GM12873 (cell line): ENCODE measurements around the gene SULT2B1.

Source experiments
- TF ChIP-seq, protein P1 (sequence below): IDR thresholded peaks from 2 replicates; pipeline ENCODE4 v1.5.1; 2012; ENCODE audit warnings: low read depth, mild to moderate bottlenecking, moderate library complexity, low read length, control low read depth; ENCODE audit not compliant: insufficient read depth; ENCODE audit errors: missing control alignments

The SULT2B1 gene

DNA sequence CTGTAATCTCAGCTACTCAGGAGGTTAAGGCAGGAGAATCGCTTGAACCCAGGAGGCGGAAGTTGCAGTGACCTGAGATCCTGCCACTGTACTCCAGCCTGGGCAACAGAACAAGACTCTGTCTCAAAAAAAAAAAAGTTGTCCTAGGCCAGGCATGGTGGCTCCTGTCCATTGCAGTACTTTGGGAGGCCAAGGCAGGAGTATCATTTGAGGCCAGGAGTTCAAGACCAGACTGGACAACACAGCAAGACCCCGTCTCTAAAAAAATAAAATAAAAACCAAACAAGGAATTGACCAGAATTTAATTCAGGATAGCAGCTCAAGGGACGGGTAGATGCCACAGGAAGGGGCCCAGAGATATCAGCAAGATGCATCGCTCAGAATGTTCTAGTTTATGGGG, 4.9 kb downstream of the SULT2B1 start:
- TF ChIP-seq, protein P1, sequence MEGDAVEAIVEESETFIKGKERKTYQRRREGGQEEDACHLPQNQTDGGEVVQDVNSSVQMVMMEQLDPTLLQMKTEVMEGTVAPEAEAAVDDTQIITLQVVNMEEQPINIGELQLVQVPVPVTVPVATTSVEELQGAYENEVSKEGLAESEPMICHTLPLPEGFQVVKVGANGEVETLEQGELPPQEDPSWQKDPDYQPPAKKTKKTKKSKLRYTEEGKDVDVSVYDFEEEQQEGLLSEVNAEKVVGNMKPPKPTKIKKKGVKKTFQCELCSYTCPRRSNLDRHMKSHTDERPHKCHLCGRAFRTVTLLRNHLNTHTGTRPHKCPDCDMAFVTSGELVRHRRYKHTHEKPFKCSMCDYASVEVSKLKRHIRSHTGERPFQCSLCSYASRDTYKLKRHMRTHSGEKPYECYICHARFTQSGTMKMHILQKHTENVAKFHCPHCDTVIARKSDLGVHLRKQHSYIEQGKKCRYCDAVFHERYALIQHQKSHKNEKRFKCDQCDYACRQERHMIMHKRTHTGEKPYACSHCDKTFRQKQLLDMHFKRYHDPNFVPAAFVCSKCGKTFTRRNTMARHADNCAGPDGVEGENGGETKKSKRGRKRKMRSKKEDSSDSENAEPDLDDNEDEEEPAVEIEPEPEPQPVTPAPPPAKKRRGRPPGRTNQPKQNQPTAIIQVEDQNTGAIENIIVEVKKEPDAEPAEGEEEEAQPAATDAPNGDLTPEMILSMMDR: no peak

DNA sequence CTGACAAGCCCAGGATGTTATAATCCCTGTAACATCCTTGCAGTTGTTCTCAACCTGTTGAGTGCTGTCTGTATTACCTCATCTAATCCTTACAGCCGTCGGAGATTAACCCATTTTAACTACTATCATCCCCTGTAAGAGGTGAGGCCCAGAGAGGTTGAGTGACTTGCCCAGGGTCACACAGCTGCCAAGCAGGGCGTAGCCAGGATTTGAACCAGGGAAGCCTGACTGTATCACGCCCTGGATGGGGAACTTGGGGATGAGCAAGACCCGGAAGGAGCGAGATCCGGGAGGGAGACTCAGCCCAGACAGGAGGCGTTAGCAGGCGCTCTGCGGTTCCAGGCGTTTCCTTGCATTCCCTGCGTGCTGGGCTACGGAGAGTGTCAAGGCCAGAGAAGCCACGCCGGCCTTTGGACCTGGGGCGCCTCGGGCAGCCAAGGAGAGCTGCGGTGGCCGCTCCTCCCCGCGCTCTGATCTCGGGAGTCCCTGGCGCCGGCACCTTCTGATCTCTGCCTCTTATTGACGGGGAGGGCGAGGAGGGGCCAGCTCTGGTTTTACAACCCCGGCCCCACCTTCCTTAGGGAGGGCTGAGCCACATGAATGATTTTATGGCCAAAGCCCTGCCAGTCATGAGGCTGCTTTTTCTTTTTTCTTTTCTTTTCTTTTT, 6.2 kb downstream of the SULT2B1 start:
- TF ChIP-seq, protein P1: no peak

DNA sequence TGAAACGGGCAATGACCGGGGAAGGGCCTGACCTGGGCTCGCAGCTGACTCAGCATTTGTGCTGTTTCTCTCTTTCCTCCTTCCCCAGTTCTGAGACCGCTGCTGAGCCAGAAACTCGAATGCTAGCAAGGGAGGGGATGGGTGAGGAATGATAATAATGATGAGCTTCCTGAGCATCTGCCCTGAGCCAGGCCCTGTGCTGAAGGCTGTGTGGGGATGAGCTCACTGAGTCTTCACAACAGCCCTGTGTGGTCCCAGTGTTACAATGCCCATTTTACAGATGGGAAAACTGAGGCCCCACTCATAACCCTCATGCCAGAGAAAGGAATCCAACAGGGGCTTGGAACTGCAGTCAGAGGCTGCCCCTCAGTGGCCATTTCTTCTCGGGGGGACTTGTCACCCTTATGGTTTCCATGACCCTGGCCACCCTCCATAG, 8.1 kb downstream of the SULT2B1 start:
- TF ChIP-seq, protein P1: no peak

DNA sequence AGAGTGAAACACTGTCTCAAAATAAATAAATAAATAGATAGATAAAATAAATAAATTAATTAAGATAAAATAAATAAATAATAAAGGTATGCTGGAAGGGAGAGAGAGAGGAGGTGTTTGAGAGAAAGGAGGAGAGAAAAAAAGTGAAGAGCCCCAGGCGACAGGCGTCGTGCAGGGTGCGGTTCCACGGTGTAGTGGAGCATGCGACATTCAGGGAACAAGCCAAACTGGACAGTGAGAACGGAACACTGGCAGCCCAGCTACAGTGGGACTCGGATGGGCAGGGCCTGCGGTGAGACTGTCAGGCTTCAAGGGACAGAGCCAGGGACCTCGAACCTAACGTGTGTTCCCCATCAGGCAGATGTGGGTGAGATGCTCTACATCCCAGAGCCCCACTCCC, 9.4 kb downstream of the SULT2B1 start:
- TF ChIP-seq, protein P1: no peak

DNA sequence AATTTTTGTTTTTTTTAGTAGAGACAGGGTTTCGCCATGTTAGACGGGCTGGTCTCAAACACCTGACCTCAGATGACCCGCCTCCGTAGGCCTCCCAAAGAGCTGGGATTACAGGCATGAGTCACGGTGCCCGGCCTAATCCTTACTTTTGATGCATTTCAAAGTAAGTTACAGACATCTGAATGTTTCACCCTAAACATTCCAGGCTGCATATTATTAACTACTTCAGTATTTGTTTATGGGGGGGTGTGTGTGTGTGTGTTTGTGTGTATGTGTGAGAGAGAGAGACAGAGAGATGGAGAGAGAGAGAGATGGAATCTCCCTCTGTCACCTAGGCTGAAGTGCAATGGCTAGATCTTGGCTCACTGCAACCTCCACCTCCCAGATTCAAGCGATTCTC, 13.1 kb downstream of the SULT2B1 start:
- TF ChIP-seq, protein P1: no peak

DNA sequence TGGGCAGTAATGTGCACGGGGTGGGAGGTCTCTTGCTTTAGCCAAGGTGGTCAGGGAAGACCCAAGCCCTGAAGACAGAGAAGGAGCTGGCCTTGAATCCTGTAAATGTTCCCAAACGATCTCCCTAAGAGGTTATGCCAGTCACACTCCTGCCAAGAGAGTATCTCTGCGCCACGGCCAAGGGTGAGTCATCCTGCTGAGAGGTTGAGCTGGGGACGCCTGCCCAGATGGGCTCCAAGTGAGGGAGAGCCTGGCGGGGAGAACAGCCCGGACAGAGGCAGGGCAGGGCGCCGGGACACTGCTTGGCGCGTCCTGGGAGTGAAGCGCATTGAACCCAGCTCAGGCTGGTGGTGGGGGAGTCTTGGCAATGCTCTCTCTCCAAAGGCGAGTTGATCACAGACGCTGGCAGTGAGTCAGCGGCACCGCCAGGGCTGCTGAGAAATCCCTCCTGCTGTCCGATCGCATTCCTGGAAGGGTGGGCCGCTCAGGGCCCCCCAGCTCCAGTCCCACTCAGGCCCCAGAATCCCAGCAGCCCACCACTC, 16.4 kb downstream of the SULT2B1 start:
- TF ChIP-seq, protein P1: no peak

DNA sequence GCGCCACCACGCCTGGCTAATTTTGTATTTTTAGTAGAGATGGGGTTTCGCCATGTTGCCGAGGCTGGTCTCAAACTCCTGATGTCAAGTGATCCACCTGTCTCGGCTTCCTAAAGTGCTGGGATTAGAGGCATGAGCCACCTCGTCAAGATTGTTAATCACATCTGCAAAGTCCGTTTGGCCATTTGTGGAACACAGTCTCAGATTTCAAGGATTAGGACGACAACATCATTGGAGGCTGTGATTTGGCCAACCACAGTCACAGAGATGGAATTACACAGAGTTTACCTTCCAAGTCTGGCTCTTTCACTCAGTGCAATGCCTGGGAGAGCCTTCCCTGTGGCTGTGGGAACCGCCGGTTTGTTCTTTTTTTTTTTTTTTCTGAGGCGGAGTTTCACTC, 17.8 kb downstream of the SULT2B1 start:
- TF ChIP-seq, protein P1: no peak
